Measurements from ENCODE around the gene DNAH17.

DNAH17 gene

GRCh38 chr17:78384479-78385175 lies 192.6 kb downstream of the DNAH17 start:
- no peak for DNase-seq (ENCODE audit: low read depth, low spot score)
- H3K27ac ChIP-seq, result peak overlapping the region; percentile 74

GRCh38 chr17:78383725-78384471 lies 193.3 kb downstream of the DNAH17 start:
- peak overlapping the region; percentile 74 for H3K27ac ChIP-seq
- peak; percentile 92 for DNase-seq (ENCODE audit: low read depth, low spot score)

- no peak overlapping the region for H3K27ac ChIP-seq
- DNase-seq (ENCODE audit: low read depth, low spot score), result no peak
These were observed 195.5 kb downstream of the DNAH17 start for GRCh38 chr17:78381601-78382232.

GRCh38 chr17:78380370-78380769 lies 196.8 kb downstream of the DNAH17 start:
- no peak for DNase-seq (ENCODE audit: low read depth, low spot score)
- no peak overlapping the region for H3K27ac ChIP-seq

- no peak for DNase-seq (ENCODE audit: low read depth, low spot score)
- H3K27ac ChIP-seq, result peak overlapping the region; percentile 94
These were observed 198.1 kb downstream of the DNAH17 start for GRCh38 chr17:78379131-78379491.

- H3K27ac ChIP-seq, result peak within 1 kb of the TSS; percentile 94
- DNase-seq (ENCODE audit: low read depth, low spot score), result no peak
These were observed 198.7 kb downstream of the DNAH17 start, which contains the start of gene PGS1 for GRCh38 chr17:78378225-78379130. Gene PGS1, plus strand, starts transcription at chr17:78378649. Its CDS starts 17 bp downstream, at chr17:78378666.

GRCh38 chr17:78377858-78378224 lies 199.4 kb downstream of the DNAH17 start:
- no peak for DNase-seq (ENCODE audit: low read depth, low spot score)
- H3K27ac ChIP-seq, result peak overlapping the region; percentile 94

GRCh38 chr17:78376161-78376560 lies 201.0 kb downstream of the DNAH17 start:
- DNase-seq (ENCODE audit: low read depth, low spot score), result no peak
- peak overlapping the region; percentile 51 for H3K27ac ChIP-seq

- peak overlapping the region; percentile 51 for H3K27ac ChIP-seq
- DNase-seq (ENCODE audit: low read depth, low spot score), result no peak
These were observed 201.6 kb downstream of the DNAH17 start for GRCh38 chr17:78375401-78376151.

- H3K27ac ChIP-seq, result peak overlapping the region; percentile 51
- no peak for DNase-seq (ENCODE audit: low read depth, low spot score)
These were observed 202.4 kb downstream of the DNAH17 start for GRCh38 chr17:78374631-78375274.

- H3K27ac ChIP-seq, result peak overlapping the region; percentile 51
- no peak for DNase-seq (ENCODE audit: low read depth, low spot score)
These were observed 203.0 kb downstream of the DNAH17 start for GRCh38 chr17:78374189-78374588.

All from epithelial cell of prostate (primary cell).